ENCODE data around the gene ITCH.

ITCH gene

DNA sequence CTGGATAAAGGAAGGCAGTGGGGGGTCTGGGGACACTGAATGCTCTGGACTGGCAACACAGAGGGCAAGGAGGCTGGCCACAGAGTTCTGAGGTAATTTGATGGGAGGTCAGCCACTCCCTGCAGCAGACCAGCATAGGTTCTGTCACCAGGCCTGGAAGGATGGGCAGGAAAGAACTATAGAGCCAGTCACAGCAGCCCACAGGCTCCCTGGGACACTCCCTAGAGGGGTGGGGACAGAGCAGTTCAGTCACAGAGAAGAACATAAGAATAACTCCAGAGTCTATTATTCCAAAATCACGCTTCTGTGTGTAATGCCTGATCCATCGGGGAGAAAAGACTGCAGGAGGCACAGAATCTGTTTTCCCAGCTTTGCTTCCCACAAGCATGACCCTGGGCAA, 172.8 kb downstream of the ITCH start:
- ChIA-PET POLR2A (no interaction called here), CTCF (interaction anchor here (0.6 kb wide), 1 partner anchor 237 kb away, joined by 3 read pairs; no protein-coding TSS in a partner anchor)
- DNase-seq (ENCODE audit: extremely low spot score) = no peak
- no peak for TF ChIP-seq FOXA1 (IDR thresholded peaks at IDR 0.05)
- no peak for TF ChIP-seq CTBP1 (IDR thresholded peaks at IDR 0.05; ENCODE audit: borderline replicate concordance)
- no peak for TF ChIP-seq BHLHE40 (IDR thresholded peaks at IDR 0.05; ENCODE audit: borderline replicate concordance)
- TF ChIP-seq TARDBP (IDR thresholded peaks at IDR 0.05) = no peak
- no peak for TF ChIP-seq HDGF (IDR thresholded peaks at IDR 0.05; ENCODE audit: borderline replicate concordance)
- no peak for TF ChIP-seq LEF1 (IDR thresholded peaks at IDR 0.05; ENCODE audit: borderline replicate concordance)
- TF ChIP-seq FOXK2 (IDR thresholded peaks at IDR 0.05) = no peak
- no peak for TF ChIP-seq SUZ12 (IDR thresholded peaks at IDR 0.05)
- no peak for TF ChIP-seq L3MBTL2 (conservative IDR thresholded peaks at IDR 0.05)
- TF ChIP-seq ELF4 (IDR thresholded peaks at IDR 0.05) = no peak
- no peak for TF ChIP-seq FOXM1 (IDR thresholded peaks at IDR 0.05; ENCODE audit: borderline replicate concordance)

DNA sequence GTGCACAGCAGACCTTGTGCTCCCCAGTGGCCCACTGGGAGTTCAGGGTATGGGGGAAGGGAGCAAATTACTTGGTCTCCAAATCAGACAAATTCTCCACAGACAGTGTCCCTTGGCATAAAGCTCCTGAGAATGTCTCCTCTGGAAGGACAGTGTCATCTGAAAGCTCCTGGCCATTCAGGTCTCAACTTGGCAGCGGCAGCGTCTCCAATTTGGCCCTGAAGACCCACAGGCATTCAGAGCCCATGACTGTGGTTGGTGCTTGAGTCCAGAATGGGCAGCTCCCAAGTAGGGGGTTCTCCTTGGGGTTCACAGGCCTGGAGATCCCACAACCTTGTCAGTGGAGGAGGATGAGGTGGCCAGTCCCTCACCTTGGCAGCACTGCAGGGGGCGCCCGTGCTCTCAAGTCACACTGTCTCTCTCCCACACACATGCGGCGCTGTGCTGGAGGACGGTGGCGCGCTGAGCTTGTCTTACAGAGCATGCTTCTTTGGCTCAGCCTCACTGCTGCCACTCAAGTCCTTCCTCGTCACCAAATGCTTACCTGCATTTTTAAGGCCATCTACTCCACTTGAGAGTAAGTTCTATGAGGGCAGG, 173.8 kb downstream of the ITCH start:
- peak; percentile 45 for DNase-seq (ENCODE audit: extremely low spot score)
- ChIA-PET CTCF (interaction anchor here (0.5 to 1.4 kb wide), 9 partner anchors 13 to 233 kb away, joined by 3 to 15 read pairs (median 3); no protein-coding TSS in a partner anchor), POLR2A (no interaction called here)
- TF ChIP-seq TARDBP (IDR thresholded peaks at IDR 0.05) (no peak), NFRKB (IDR thresholded peaks at IDR 0.05) (no peak), L3MBTL2 (conservative IDR thresholded peaks at IDR 0.05) (no peak), ELF4 (IDR thresholded peaks at IDR 0.05) (no peak), CTBP1 (IDR thresholded peaks at IDR 0.05; ENCODE audit: borderline replicate concordance) (no peak), SUZ12 (IDR thresholded peaks at IDR 0.05) (no peak), FOXA1 (IDR thresholded peaks at IDR 0.05) (no peak), FOXK2 (IDR thresholded peaks at IDR 0.05) (no peak), ZNF384 (IDR thresholded peaks at IDR 0.05) (no peak), HDGF (IDR thresholded peaks at IDR 0.05; ENCODE audit: borderline replicate concordance) (no peak), LEF1 (IDR thresholded peaks at IDR 0.05; ENCODE audit: borderline replicate concordance) (no peak), SP1 (IDR thresholded peaks at IDR 0.05) (no peak), BHLHE40 (IDR thresholded peaks at IDR 0.05; ENCODE audit: borderline replicate concordance) (no peak)
- TF ChIP-seq, protein P1, sequence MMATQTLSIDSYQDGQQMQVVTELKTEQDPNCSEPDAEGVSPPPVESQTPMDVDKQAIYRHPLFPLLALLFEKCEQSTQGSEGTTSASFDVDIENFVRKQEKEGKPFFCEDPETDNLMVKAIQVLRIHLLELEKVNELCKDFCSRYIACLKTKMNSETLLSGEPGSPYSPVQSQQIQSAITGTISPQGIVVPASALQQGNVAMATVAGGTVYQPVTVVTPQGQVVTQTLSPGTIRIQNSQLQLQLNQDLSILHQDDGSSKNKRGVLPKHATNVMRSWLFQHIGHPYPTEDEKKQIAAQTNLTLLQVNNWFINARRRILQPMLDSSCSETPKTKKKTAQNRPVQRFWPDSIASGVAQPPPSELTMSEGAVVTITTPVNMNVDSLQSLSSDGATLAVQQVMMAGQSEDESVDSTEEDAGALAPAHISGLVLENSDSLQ (IDR thresholded peaks at IDR 0.05) = no peak; the same call in 1 of the 2 replicates

DNA sequence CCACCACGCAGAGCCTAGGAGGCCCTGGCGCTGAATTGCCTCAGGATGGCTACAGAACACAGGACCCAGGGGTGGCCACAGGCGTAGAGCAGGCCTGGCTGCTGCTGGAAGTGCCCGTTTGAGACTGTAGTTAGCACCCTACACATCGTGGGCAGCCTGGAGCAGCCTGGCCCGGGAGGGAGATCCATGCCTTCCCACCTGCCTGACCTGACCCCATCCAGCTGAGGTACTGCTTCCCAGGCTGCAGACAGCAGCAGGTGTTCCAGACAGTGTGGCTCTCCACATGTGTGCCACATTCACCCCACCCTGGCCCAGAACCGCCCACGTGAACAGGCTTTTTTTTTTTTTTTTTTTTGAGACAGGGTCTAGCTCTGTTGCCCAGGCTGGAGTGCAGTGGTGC, 174.6 kb downstream of the ITCH start:
- no peak for DNase-seq (ENCODE audit: extremely low spot score)
- no peak for TF ChIP-seq TARDBP (IDR thresholded peaks at IDR 0.05)
- TF ChIP-seq LEF1 (IDR thresholded peaks at IDR 0.05; ENCODE audit: borderline replicate concordance) = no peak
- no peak for TF ChIP-seq SP1 (IDR thresholded peaks at IDR 0.05)
- TF ChIP-seq ARNT (IDR thresholded peaks at IDR 0.05) = no peak
- no peak for TF ChIP-seq FOXK2 (IDR thresholded peaks at IDR 0.05)
- TF ChIP-seq FOXA1 (IDR thresholded peaks at IDR 0.05) = no peak
- no peak for TF ChIP-seq ELF4 (IDR thresholded peaks at IDR 0.05)
- no peak for TF ChIP-seq SUZ12 (IDR thresholded peaks at IDR 0.05)
- no peak for TF ChIP-seq L3MBTL2 (conservative IDR thresholded peaks at IDR 0.05)
- no peak for TF ChIP-seq NFRKB (IDR thresholded peaks at IDR 0.05)
- no peak for TF ChIP-seq ZNF384 (IDR thresholded peaks at IDR 0.05)
- TF ChIP-seq, protein P1 (IDR thresholded peaks at IDR 0.05) = no peak
- TF ChIP-seq HDGF (IDR thresholded peaks at IDR 0.05; ENCODE audit: borderline replicate concordance) = no peak
- TF ChIP-seq FOXM1 (IDR thresholded peaks at IDR 0.05; ENCODE audit: borderline replicate concordance) = no peak
- no peak for TF ChIP-seq CTBP1 (IDR thresholded peaks at IDR 0.05; ENCODE audit: borderline replicate concordance)
- POLR2A ChIA-PET = no interaction called here
- CTCF ChIA-PET = interaction anchor here (0.5 to 1.4 kb wide), 7 partner anchors 13 to 232 kb away, joined by 3 to 15 read pairs (median 3); no protein-coding TSS in a partner anchor

DNA sequence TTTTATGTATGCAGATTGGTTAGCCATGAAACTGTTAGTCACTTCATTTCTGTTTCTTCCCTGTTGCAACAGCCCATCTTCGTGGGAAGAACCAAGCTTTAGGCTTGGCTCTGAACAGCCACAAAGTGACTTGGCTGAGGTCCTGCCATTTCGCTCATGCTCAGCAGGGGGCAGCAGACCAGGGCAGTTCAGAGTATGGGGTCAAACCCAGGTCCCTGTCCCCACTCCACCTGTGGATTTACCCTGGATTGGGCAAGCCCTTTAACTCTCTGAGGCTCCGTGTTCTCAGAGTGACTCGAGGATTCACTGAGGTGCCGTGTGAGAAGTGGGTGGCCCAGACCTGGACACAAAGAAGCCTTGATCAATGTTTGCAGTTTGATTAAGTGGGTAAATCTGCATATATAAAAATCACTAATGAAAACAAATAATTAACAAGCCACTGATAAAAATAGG, 175.6 kb downstream of the ITCH start:
- DNase-seq (ENCODE audit: extremely low spot score) = peak; percentile 67
- POLR2A ChIA-PET = interaction anchor here (0.6 kb wide), 1 partner anchor 170 kb away, joined by 3 read pairs; no protein-coding TSS in a partner anchor
- CTCF ChIA-PET = interaction anchor here (0.6 to 1.0 kb wide), 7 partner anchors 16 to 381 kb away, joined by 3 to 5 read pairs (median 3); partner anchors contain the start of gene DYNLRB1
- TF ChIP-seq ZNF384 (IDR thresholded peaks at IDR 0.05) (no peak), HDGF (IDR thresholded peaks at IDR 0.05; ENCODE audit: borderline replicate concordance) (no peak), TARDBP (IDR thresholded peaks at IDR 0.05) (no peak), L3MBTL2 (conservative IDR thresholded peaks at IDR 0.05) (no peak), SUZ12 (IDR thresholded peaks at IDR 0.05) (no peak), FOXK2 (IDR thresholded peaks at IDR 0.05) (no peak), ARNT (IDR thresholded peaks at IDR 0.05) (no peak), CTBP1 (IDR thresholded peaks at IDR 0.05; ENCODE audit: borderline replicate concordance) (no peak), ELF4 (IDR thresholded peaks at IDR 0.05) (no peak), FOXA1 (IDR thresholded peaks at IDR 0.05) (no peak), FOXM1 (IDR thresholded peaks at IDR 0.05; ENCODE audit: borderline replicate concordance) (no peak), NFRKB (IDR thresholded peaks at IDR 0.05) (no peak), LEF1 (IDR thresholded peaks at IDR 0.05; ENCODE audit: borderline replicate concordance) (no peak), BHLHE40 (IDR thresholded peaks at IDR 0.05; ENCODE audit: borderline replicate concordance) (no peak), SP1 (IDR thresholded peaks at IDR 0.05) (no peak)
- TF ChIP-seq, protein P1 (IDR thresholded peaks at IDR 0.05) = no peak

DNA sequence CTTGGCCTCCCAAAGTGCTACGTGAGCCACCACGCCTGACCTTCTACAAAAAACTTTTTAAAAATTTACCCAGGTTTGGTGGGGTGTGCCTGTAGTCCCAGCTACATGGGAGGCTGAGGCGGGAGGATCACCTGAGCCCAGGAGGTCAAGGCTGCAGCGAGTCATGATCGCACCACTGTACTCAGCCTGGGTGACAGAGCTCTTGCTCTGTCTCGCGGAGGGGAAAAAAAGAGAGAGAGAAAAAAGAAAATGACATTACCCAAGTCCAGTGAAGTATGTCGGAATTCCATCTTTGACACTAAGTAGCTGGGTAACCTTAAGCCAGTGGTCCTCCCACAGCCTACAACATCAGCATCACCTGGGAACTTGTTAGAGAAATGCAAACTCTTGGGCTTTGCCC, 176.7 kb downstream of the ITCH start:
- POLR2A ChIA-PET = no interaction called here
- CTCF ChIA-PET = interaction anchor here (0.9 kb wide), 1 partner anchor 168 kb away, joined by 4 read pairs; no protein-coding TSS in a partner anchor
- DNase-seq (ENCODE audit: extremely low spot score) = no peak
- TF ChIP-seq ARNT (IDR thresholded peaks at IDR 0.05) = no peak
- TF ChIP-seq ZNF384 (IDR thresholded peaks at IDR 0.05) = no peak
- no peak for TF ChIP-seq CTBP1 (IDR thresholded peaks at IDR 0.05; ENCODE audit: borderline replicate concordance)
- no peak for TF ChIP-seq BHLHE40 (IDR thresholded peaks at IDR 0.05; ENCODE audit: borderline replicate concordance)
- TF ChIP-seq LEF1 (IDR thresholded peaks at IDR 0.05; ENCODE audit: borderline replicate concordance) = no peak
- TF ChIP-seq TARDBP (IDR thresholded peaks at IDR 0.05) = no peak
- TF ChIP-seq, protein P1 (IDR thresholded peaks at IDR 0.05) = no peak
- no peak for TF ChIP-seq FOXA1 (IDR thresholded peaks at IDR 0.05)
- TF ChIP-seq NFRKB (IDR thresholded peaks at IDR 0.05) = no peak
- no peak for TF ChIP-seq FOXM1 (IDR thresholded peaks at IDR 0.05; ENCODE audit: borderline replicate concordance)
- TF ChIP-seq SP1 (IDR thresholded peaks at IDR 0.05) = no peak
